OCI-LY7 (cell line): ENCODE data around the gene PLXDC1. TPM values are rescaled to one million over a fixed set of nuclear protein-coding genes. Genes with fewer than 3 reads are reported as not detected.

Experiments used
- BruUV-seq: library from RNA; stranded (reverse); fragments of 400-500 nt; replicated peaks from 2 replicates; lab custom pipeline; 2021; lab: Mats Ljungman, UMichigan
- CTCF ChIA-PET: fragments of 300-600 bp; sonication (Branson Sonifier 250); formaldehyde crosslinking; loops from one replicate; lab custom pipeline; 2022; ENCODE audit warnings: antibody characterized with exemption; ENCODE audit not compliant: unreplicated experiment; lab: Charles Lee
- POLR2A ChIA-PET: fragments of 300-600 bp; sonication (Branson Sonifier 250); formaldehyde crosslinking; loops from one replicate; lab custom pipeline; 2022; ENCODE audit warnings: antibody characterized with exemption; lab: Charles Lee
- DNase-seq: peaks from one replicate; pipeline ENCODE4 v3.0.0-alpha.2; 2015; ENCODE audit warnings: low spot score
- H2AFZ ChIP-seq: fragments of 200-600 bp; sonication (generic), shearing (Covaris generic); 2 replicates; pipeline ENCODE4 v1.6.1; 2014; ENCODE audit warnings: mild to moderate bottlenecking, antibody characterized with exemption, low read length, moderate library complexity
- H3K27ac ChIP-seq: fragments of 200-600 bp; sonication (generic); 2 replicates; pipeline ENCODE4 v1.5.1; 2014; ENCODE audit warnings: mixed run types, low read depth, mild to moderate bottlenecking, moderate library complexity, low read length, inconsistent platforms; ENCODE audit not compliant: poor library complexity, severe bottlenecking
- H3K36me3 ChIP-seq: fragments of 200-600 bp; sonication (generic); 2 replicates; pipeline ENCODE4 v1.6.1; 2014; ENCODE audit warnings: mild to moderate bottlenecking, antibody characterized with exemption, low read length, moderate library complexity, mixed read lengths; ENCODE audit not compliant: insufficient read depth
- H3K4me1 ChIP-seq: fragments of 200-600 bp; sonication (generic); 2 replicates; pipeline ENCODE4 v1.5.1; 2014; ENCODE audit warnings: mild to moderate bottlenecking, low read length; ENCODE audit not compliant: insufficient read depth, poor library complexity, severe bottlenecking
- H3K4me2 ChIP-seq: fragments of 200-600 bp; sonication (generic); 2 replicates; pipeline ENCODE4 v1.6.1; 2014; ENCODE audit warnings: mild to moderate bottlenecking, low read length
- H3K4me3 ChIP-seq: fragments of 200-600 bp; sonication (generic); 2 replicates; pipeline ENCODE4 v1.5.1; 2014; ENCODE audit warnings: mild to moderate bottlenecking, low read depth, low read length; ENCODE audit not compliant: poor library complexity, severe bottlenecking
- H3K79me2 ChIP-seq: fragments of 200-600 bp; sonication (generic); 2 replicates; pipeline ENCODE4 v1.6.1; 2016; ENCODE audit warnings: low read depth, mild to moderate bottlenecking, low read length, moderate library complexity, mixed read lengths; ENCODE audit not compliant: insufficient read depth
- H3K9me2 ChIP-seq: fragments of 200-600 bp; sonication (generic); 2 replicates; pipeline ENCODE4 v1.6.1; 2016; ENCODE audit warnings: mild to moderate bottlenecking, low read length, mixed read lengths; ENCODE audit not compliant: insufficient read depth
- H3K9me3 ChIP-seq: fragments of 200-600 bp; sonication (generic); 2 replicates; pipeline ENCODE4 v1.6.1; 2014; ENCODE audit warnings: mild to moderate bottlenecking, mixed run types, low read length, mixed read lengths
- H4K20me1 ChIP-seq: fragments of 200-600 bp; sonication (generic); 2 replicates; pipeline ENCODE4 v1.6.1; 2014; ENCODE audit warnings: mild to moderate bottlenecking, antibody characterized with exemption, low read length, moderate library complexity, mixed read lengths; ENCODE audit not compliant: insufficient read depth
- CTCF ChIP-seq: fragments of 200-600 bp; sonication (generic); conservative IDR thresholded peaks from 2 replicates; pipeline ENCODE4 v1.5.1; 2014; ENCODE audit warnings: mild to moderate bottlenecking, antibody characterized with exemption, low read length, moderate library complexity, mixed read lengths
- EZH2phosphoT487 ChIP-seq: fragments of 200-600 bp; sonication (generic); IDR thresholded peaks from 2 replicates; pipeline ENCODE4 v1.6.1; 2018; ENCODE audit warnings: low read depth, borderline replicate concordance, mild to moderate bottlenecking, mixed run types, antibody characterized with exemption, low read length, moderate library complexity, mixed read lengths
- intact Hi-C: fragments of 100-400 bp; cut with micrococcal nuclease; formaldehyde crosslinking; loops from one replicate; pipeline ENCODE4 v1.10.0; 2022; ENCODE audit not compliant: unreplicated experiment
- total RNA-seq, 2 experiments: library from RNA; depleted of rRNA in 1 of 2; stranded (reverse); fragments of >200 nt in 1 of 2; shearing (Covaris generic) in 1 of 2; gene quantifications; 2 replicates each; pipeline ENCODE4 v1.2.3, GENCODE V29; 2014 to 2022

Gene PLXDC1
- total RNA-seq, 2 experiments from 2014 or later: 0.13 to 0.67 TPM

DNA sequence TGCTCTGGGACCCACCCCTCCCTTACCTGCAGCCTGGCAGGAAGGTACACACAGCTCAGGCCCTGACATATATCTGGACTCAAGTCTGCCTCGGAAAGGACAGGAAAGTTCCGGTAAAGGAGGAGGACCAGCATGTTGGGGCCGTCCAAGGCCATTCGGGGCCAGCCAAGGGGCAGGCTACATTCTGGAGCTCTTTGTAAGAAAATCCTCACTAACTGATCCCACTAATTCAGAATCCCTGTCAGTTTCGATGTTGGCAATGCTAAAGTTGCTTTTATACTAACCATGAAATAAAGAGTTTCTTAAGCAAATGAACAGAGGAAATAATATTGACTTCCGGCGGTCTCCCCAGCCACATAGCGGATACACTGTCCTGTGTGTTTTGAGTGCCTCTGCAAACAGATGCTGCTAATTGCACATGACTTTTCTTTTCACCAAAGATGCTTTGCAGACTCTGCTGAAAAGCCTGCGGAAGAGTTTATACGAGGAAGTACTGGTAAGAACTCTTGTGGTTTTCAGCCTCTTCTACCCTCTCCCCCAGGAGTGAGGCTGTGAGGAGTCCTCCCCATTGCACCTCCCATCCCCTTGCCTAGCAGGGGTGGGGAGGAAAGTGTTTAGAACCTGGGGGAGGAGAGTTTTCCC lies 54.8 kb downstream of the PLXDC1 start:
- no peaks in the 10 kb centered on the region for H3K9me2 ChIP-seq
- H3K79me2 ChIP-seq: no peaks in the 10 kb centered on the region
- ChIA-PET CTCF (no interaction called here), POLR2A (no interaction called here)
- peaks cover 64% of the 10 kb centered on the region for H3K4me1 ChIP-seq
- no peak for TF ChIP-seq EZH2phosphoT487
- TF ChIP-seq CTCF: no peak
- no peaks in the 10 kb centered on the region for H3K9me3 ChIP-seq
- H2AFZ ChIP-seq: no peak overlapping the region; the same call in 1 of the 2 replicates
- DNase-seq: peak; percentile 37
- intact Hi-C loops: loop anchor here (10.0 kb wide), 1 partner anchor 58 kb away; the partner anchor contains the start of gene PLXDC1
- no peaks in the 10 kb centered on the region for H4K20me1 ChIP-seq
- peak overlapping the region; percentile 5; the same call in 1 of the 2 replicates for H3K4me2 ChIP-seq
- no peaks in the 10 kb centered on the region for H3K36me3 ChIP-seq
- BruUV-seq: no TSS peak
- no peak overlapping the region for H3K27ac ChIP-seq
- no peak overlapping the region for H3K4me3 ChIP-seq

GRCh38 chr17:39095309-39095686 lies 56.1 kb downstream of the PLXDC1 start:
- intact Hi-C loops: loop anchor here (10.0 kb wide), 1 partner anchor 60 kb away; the partner anchor contains the start of gene PLXDC1
- no peaks in the 10 kb centered on the region for H3K36me3 ChIP-seq
- POLR2A ChIA-PET: no interaction called here
- no peaks in the 10 kb centered on the region for H3K79me2 ChIP-seq
- no peak overlapping the region for H3K27ac ChIP-seq
- no peak overlapping the region for H3K4me2 ChIP-seq
- CTCF ChIA-PET: no interaction called here
- H2AFZ ChIP-seq: no peak overlapping the region
- H3K4me1 ChIP-seq: peaks cover 61% of the 10 kb centered on the region
- no peak overlapping the region for H3K4me3 ChIP-seq
- no peaks in the 10 kb centered on the region for H4K20me1 ChIP-seq
- TF ChIP-seq CTCF (no peak), EZH2phosphoT487 (no peak)
- no peaks in the 10 kb centered on the region for H3K9me2 ChIP-seq
- no peak for DNase-seq
- H3K9me3 ChIP-seq: no peaks in the 10 kb centered on the region
- no TSS peak for BruUV-seq

DNA sequence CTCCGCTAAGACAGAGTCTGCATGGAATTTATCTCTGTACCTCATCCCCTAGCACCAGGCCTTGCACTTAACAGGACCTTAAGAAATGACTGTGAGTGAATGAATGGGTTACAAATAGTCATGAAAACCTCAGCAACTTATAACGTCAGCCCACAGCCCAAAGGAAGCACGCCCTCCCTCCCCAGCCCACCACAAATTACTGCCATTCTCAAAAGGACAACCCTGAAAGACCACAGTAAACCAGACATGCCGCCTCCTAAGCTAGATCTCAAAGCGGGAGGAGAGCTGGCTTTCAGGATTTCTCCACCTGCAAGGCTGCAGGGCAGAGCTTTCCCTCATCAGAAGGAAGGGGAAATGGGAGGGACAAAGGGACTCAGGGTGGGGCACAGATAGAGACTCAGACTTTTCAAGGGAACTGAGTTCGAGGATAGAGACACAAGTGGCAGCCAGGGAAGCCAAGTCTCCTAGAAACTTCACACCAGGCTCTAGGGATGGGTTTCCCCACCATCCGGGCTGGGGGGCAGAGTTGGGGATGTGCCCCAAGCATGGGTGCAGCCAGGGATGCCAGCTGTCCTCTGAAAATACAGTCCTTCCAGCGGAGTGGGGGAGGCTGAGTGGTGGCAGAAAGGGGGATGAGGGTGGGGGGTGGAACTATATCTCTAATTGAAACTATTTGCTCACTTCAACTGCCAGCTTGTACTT lies 56.7 kb downstream of the PLXDC1 start:
- H3K79me2 ChIP-seq: no peaks in the 10 kb centered on the region
- CTCF ChIA-PET: no interaction called here
- peaks cover 59% of the 10 kb centered on the region for H3K4me1 ChIP-seq
- no peak overlapping the region for H3K4me2 ChIP-seq
- no peaks in the 10 kb centered on the region for H3K9me2 ChIP-seq
- no peaks in the 10 kb centered on the region for H3K9me3 ChIP-seq
- BruUV-seq: no TSS peak
- TF ChIP-seq EZH2phosphoT487: no peak
- H3K36me3 ChIP-seq: no peaks in the 10 kb centered on the region
- POLR2A ChIA-PET: no interaction called here
- H3K27ac ChIP-seq: no peak overlapping the region
- no peak overlapping the region for H3K4me3 ChIP-seq
- H2AFZ ChIP-seq: no peak overlapping the region
- no peaks in the 10 kb centered on the region for H4K20me1 ChIP-seq
- DNase-seq: no peak
- intact Hi-C loops: loop anchor here (10.0 kb wide), 1 partner anchor 60 kb away; the partner anchor contains the start of gene PLXDC1
